Activated CD8-positive, alpha-beta memory T cell treated with anti-CD3 and anti-CD28 coated beads, Interleukin-2, amount 10 ng/mL, durations not matched to agents 7 days and 5 days (primary cell): ENCODE data around the gene LCN6. TPM values are rescaled to one million over a fixed set of nuclear protein-coding genes. Genes with fewer than 3 reads are reported as not detected.
A peak's percentile ranks its signal among the peaks of the same experiment; 100 is the strongest.

ENCODE experiments used
- ATAC-seq: fragments of 150-1000 bp; cut with Tn5 transposase; one replicate; pipeline ENCODE4 v1.10.0; 2021; ENCODE audit warnings: moderate library complexity
- CTCF ChIA-PET: fragments of 350-600 bp; sonication (Branson Sonifier 250); formaldehyde crosslinking; loops from one replicate; lab custom pipeline; 2021; ENCODE audit warnings: antibody characterized with exemption; lab: Charles Lee
- DNase-seq: peaks from one replicate; pipeline ENCODE4 v3.0.0-alpha.2; 2020
- H3K27ac Mint-ChIP-seq: one replicate; pipeline ENCODE4 v1.8.0; 2021; ENCODE audit warnings: mild to moderate bottlenecking, mixed read lengths
- H3K27me3 Mint-ChIP-seq: one replicate; pipeline ENCODE4 v1.8.0; 2021; ENCODE audit warnings: mixed read lengths
- H3K36me3 Mint-ChIP-seq: one replicate; pipeline ENCODE4 v1.8.0; 2021; ENCODE audit warnings: mild to moderate bottlenecking, mixed read lengths
- H3K4me1 Mint-ChIP-seq: one replicate; pipeline ENCODE4 v1.8.0; 2021; ENCODE audit warnings: mixed read lengths
- H3K4me3 Mint-ChIP-seq: one replicate; pipeline ENCODE4 v1.8.0; 2021; ENCODE audit warnings: mild to moderate bottlenecking, moderate library complexity, mixed read lengths
- H3K9me3 Mint-ChIP-seq: one replicate; pipeline ENCODE4 v1.8.0; 2022; ENCODE audit warnings: low read depth, mixed read lengths
- total RNA-seq, 2 experiments: library from RNA; stranded (reverse); gene quantifications; one replicate each; pipeline ENCODE4 v1.2.3, GENCODE V29; 2021

Gene LCN6
- total RNA-seq, 2 experiments from 2014 or later, result not detected

DNA sequence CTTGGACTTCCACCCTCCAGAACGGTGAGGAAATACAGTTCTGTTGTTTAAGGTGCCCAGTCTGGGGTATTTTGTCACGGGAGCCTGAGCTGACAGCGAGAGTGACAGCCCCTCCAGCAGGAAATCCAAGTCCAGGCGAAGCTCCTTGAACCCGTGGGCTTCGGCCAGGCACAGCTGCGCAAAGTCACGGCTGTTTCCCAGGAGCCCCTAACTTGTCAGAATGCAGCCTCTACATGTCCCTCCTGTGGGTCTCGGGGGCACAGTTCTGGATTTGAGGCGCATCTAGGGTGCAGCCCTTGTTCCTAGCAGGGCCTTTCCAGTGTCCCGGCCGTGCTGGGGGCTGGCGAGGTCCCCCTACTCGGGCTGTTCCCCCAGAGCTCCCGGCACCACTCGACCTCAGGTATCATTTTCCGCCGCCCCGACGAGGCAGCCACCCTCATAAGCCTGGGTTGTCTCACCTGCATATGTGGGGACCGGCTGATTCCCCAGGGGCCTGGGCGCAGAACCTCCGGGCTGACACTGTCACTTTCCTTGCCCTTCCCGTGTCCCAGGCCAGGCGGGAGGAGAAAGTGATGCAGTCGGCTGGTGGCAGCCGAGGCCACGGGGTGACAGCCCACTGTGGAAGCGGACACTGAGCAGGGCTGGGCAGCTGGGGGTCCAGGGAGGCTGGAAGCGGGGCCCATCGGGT, 5.2 kb upstream of the LCN6 start:
- DNase-seq, result no peak
- Mint-ChIP-seq H3K4me1 (peaks cover 14% of the 10 kb centered on the region), H3K27ac (no peak overlapping the region), H3K36me3 (peaks cover 16% of the 10 kb centered on the region), H3K4me3 (no peak overlapping the region), H3K27me3 (peaks cover 16% of the 10 kb centered on the region), H3K9me3 (peaks cover 20% of the 10 kb centered on the region)
- CTCF ChIA-PET, result no interaction called here
- no peak for ATAC-seq

DNA sequence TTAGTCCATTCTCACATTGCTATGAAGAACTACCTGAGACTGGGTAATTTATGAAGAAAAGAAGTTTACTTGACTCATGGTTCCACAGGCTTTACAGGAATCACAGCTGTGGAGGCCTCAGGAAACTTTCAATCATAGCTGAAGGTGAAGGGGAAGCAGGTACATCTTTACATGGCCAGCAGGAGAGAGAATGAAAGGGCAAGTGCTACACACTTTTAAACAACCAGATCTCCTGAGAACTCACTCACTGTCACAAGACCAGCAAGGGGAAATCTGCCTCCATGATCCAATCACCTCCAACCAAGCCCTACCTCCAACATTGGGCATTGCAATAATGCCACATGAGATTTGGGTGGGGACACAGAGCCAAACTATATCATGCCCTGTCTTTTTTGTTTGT, 3.5 kb upstream of the LCN6 start:
- H3K9me3 Mint-ChIP-seq, result peaks cover 20% of the 10 kb centered on the region
- CTCF ChIA-PET, result no interaction called here
- ATAC-seq (no peak), DNase-seq (no peak)
- H3K4me3 Mint-ChIP-seq, result no peak overlapping the region
- H3K4me1 Mint-ChIP-seq, result peaks cover 14% of the 10 kb centered on the region
- peaks cover 16% of the 10 kb centered on the region for H3K36me3 Mint-ChIP-seq
- H3K27ac Mint-ChIP-seq, result no peak overlapping the region
- peaks cover 23% of the 10 kb centered on the region for H3K27me3 Mint-ChIP-seq

DNA sequence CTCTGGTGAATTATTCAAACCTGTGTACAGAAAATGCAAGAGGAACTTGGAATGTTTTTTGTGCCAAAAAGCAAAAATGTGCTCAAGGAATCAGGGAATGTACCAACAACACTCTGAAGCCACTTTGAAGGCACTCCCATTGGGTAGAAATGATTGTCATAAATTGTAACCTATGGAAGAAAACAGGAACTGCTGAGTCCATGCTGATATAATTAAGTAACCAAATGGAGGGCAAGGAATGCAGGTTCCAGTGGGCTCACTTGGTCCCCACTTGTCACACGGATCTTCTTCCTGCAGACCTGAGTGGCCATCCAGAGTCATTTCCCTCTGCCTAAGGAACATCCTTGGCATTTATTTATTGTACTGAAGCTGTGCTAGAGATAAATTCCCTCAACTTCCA, 2.9 kb upstream of the LCN6 start:
- Mint-ChIP-seq H3K4me1 (peaks cover 14% of the 10 kb centered on the region), H3K4me3 (no peak overlapping the region), H3K9me3 (peaks cover 20% of the 10 kb centered on the region), H3K36me3 (peaks cover 16% of the 10 kb centered on the region), H3K27me3 (peaks cover 23% of the 10 kb centered on the region), H3K27ac (no peak overlapping the region)
- CTCF ChIA-PET, result interaction anchor here (1.2 to 1.5 kb wide), 2 partner anchors 10 to 249 kb away, joined by 3 to 4 read pairs; no protein-coding TSS in a partner anchor
- ATAC-seq, result no peak
- no peak for DNase-seq

- Mint-ChIP-seq H3K36me3 (peaks cover 14% of the 10 kb centered on the region), H3K9me3 (peaks cover 13% of the 10 kb centered on the region), H3K27ac (no peak overlapping the region), H3K4me1 (peaks cover 14% of the 10 kb centered on the region), H3K4me3 (no peak overlapping the region), H3K27me3 (peaks cover 23% of the 10 kb centered on the region)
- peak; percentile 90 for ATAC-seq
- DNase-seq, result no peak
- CTCF ChIA-PET, result interaction anchor here (1.2 to 1.5 kb wide), 4 partner anchors 9 to 250 kb away, joined by 3 to 5 read pairs (median 4); no protein-coding TSS in a partner anchor
Measured at GRCh38 chr9:136750526-136750925, 2.2 kb upstream of the LCN6 start.

DNA sequence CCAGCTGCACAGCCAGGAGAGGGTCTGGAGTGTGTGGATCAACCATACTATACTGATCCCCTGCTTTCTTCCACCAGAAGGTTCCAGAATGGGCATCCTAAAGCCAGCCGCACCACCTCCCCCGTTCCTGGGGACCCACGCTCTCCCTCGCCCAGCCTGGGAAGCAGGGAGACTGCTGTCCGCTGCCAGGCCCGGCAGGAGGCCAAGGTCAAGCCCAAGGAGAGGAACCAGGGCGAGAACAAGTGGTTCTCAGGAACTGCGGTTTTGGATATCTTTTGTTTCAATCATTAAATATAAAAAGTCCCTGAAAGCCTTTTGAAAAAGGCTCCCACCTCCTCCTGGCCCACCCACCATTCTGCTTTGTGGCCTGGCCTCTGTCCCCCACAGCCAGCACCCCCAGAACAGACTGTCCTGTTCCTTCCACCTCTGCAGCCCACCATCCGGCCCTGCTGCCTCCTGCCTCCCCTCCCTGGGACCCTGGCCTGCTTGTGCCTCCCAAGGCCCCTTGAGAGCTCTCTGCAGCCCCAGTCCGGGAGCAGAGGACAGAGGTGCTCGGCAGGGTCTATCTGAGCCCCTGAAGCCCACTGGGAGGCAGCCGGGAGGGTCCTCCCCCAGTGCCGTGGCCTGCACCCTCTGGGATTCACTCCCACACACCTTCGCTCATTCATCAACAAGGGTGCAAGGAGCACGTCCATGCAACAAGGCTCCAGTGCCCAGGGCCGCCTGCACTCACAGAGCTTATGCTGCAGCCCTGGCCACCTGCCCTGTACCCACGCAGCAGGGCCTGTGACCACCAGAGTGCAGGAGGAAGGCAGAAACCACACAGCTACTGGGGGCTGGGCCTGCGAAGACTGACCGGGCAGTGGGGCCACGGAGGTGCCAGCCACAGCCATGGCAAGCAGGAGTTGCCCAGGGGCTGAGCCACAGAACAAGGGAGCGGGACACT, 614 bp upstream of the LCN6 start:
- no peak for ATAC-seq
- Mint-ChIP-seq H3K36me3 (peaks cover 13% of the 10 kb centered on the region), H3K4me1 (peaks cover 14% of the 10 kb centered on the region), H3K27me3 (peaks cover 23% of the 10 kb centered on the region), H3K9me3 (peaks cover 12% of the 10 kb centered on the region), H3K4me3 (no peak overlapping the region), H3K27ac (no peak overlapping the region)
- no peak for DNase-seq
- CTCF ChIA-PET, result interaction anchor here (1.0 to 1.3 kb wide), 2 partner anchors 9 to 17 kb away, joined by 3 to 4 read pairs; partner anchors contain the start of gene LCN8

DNA sequence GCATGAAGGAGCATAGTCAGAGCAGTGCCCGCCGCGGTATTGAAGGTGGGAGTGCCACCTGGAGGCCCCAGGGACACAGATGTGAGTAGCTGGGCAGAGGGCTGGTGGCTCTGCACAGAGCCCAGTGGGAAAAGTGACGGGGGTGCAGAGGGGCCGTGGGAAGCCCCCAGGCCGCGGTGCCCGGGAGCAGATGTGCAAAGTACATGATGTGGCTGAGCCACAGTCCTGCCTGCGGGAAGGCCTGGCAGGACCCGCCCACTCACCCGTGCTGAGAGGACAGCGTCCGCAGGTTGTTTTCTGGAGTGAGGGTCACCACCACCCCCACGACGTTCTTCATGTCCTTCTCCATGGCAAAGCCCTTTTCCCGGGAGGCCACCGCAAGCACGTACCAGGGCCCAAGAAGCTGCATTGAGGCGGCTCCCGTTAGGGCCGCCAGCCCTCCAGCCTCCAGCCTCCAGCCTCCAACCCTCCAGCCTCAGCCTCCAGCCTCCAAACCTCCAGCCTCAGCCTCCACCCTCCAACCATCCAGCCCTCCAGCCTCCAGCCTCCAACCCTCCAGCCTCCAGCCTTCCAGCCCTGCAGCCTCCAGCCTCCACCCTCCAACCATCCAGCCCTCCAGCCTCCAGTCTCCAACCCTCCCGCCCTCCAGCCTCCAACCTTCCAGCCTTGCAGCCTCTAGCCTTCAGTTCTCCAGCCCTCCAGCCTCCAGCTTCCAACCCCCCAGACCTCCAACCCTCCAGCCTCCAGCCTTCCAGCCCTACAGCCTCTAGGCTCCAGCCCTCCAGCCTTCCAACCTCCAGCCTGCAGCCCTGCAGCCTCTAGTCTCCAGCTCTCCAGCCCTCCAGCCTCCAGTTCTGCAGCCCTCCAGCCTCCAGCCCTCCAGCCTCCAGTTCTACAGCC, 914 bp downstream of the LCN6 start:
- CTCF ChIA-PET, result no interaction called here
- H3K36me3 Mint-ChIP-seq, result peaks cover 10% of the 10 kb centered on the region
- peaks cover 14% of the 10 kb centered on the region for H3K4me1 Mint-ChIP-seq
- peaks cover 7% of the 10 kb centered on the region for H3K9me3 Mint-ChIP-seq
- no peak for DNase-seq
- ATAC-seq, result no peak
- H3K4me3 Mint-ChIP-seq, result no peak overlapping the region
- no peak overlapping the region for H3K27ac Mint-ChIP-seq
- peaks cover 22% of the 10 kb centered on the region for H3K27me3 Mint-ChIP-seq

- H3K27ac Mint-ChIP-seq, result no peak overlapping the region
- H3K4me3 Mint-ChIP-seq, result no peak overlapping the region
- peaks cover 3% of the 10 kb centered on the region for H3K36me3 Mint-ChIP-seq
- peaks cover 17% of the 10 kb centered on the region for H3K4me1 Mint-ChIP-seq
- DNase-seq (no peak), ATAC-seq (no peak)
- CTCF ChIA-PET, result no interaction called here
- peaks cover 18% of the 10 kb centered on the region for H3K27me3 Mint-ChIP-seq
- H3K9me3 Mint-ChIP-seq, result peaks cover 1% of the 10 kb centered on the region
Measured at GRCh38 chr9:136746621-136747020, 1.7 kb downstream of the LCN6 start.

GRCh38 chr9:136746155-136746490, 2.2 kb downstream of the LCN6 start:
- Mint-ChIP-seq H3K9me3 (no peaks in the 10 kb centered on the region), H3K27ac (no peak overlapping the region), H3K4me1 (peaks cover 17% of the 10 kb centered on the region), H3K27me3 (peaks cover 20% of the 10 kb centered on the region), H3K36me3 (peaks cover 2% of the 10 kb centered on the region), H3K4me3 (no peak overlapping the region)
- CTCF ChIA-PET, result interaction anchor here (1.2 kb wide), 1 partner anchor 38 kb away, joined by 3 read pairs; no protein-coding TSS in a partner anchor
- DNase-seq (no peak), ATAC-seq (no peak)

- H3K27me3 Mint-ChIP-seq, result peaks cover 18% of the 10 kb centered on the region
- no peak for ATAC-seq
- CTCF ChIA-PET, result interaction anchor here (1.2 kb wide), 1 partner anchor 37 kb away, joined by 3 read pairs; no protein-coding TSS in a partner anchor
Measured at GRCh38 chr9:136745389-136746154, 2.8 kb downstream of the LCN6 start.

DNA sequence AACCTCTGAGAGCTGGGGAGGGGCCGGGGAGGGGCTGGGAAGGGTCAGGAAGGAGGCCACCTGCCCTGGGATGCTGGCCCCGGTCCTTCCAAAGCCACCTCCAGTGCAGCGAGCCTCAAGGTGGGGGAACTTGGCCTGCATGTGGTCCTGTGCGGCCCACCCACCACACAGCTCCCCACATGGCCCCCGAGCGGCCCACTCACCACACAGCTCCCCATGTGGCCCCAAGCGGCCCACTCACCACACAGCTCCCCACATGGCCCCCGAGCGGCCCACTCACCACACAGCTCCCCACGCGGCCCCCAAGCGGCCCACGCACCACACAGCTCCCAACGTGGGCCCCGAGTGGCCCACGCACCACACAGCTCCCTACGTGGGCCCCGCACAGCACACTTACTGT, 3.6 kb downstream of the LCN6 start:
- Mint-ChIP-seq H3K36me3 (no peaks in the 10 kb centered on the region), H3K9me3 (no peaks in the 10 kb centered on the region), H3K4me3 (no peak overlapping the region), H3K27ac (no peak overlapping the region), H3K27me3 (peaks cover 17% of the 10 kb centered on the region), H3K4me1 (peaks cover 6% of the 10 kb centered on the region)
- DNase-seq (no peak), ATAC-seq (no peak)
- CTCF ChIA-PET, result no interaction called here

More at GRCh38 chr9:136745389-136746154, 2.8 kb downstream of the LCN6 start:
- no peak overlapping the region for H3K4me3 Mint-ChIP-seq
- H3K9me3 Mint-ChIP-seq, result no peaks in the 10 kb centered on the region
- DNase-seq, result no peak
- H3K36me3 Mint-ChIP-seq, result no peaks in the 10 kb centered on the region
- peaks cover 12% of the 10 kb centered on the region for H3K4me1 Mint-ChIP-seq
- no peak overlapping the region for H3K27ac Mint-ChIP-seq

DNA sequence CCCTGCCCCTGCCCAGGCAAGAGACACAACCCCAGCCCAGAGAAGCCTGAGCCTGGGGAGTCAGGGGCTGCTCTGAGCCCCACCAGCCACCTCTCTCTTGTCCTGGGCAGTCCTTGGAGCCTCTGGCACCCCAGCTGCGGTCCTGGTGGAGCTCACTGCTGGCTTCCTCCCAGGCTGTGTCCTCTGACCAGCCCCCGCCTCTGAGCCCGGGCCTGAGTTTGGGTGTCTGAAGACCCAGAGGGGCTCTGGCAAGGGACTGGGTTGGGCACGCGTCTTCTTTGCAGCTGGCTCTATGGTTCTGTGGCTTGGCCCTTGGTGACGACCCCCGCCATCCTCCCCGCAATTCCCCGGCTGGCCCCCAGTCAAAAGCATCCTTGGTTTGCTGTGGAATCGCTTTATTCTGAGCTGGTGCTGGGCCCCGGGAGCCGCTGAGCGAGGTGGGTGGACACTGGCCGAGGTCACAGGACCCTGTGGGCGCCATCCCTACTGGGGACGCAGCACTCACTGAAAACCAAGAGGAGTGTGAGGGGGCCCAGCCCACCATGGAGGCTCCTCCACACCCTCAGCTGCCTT, 4.6 kb downstream of the LCN6 start:
- ATAC-seq, result no peak
- Mint-ChIP-seq H3K27ac (no peak overlapping the region), H3K36me3 (no peaks in the 10 kb centered on the region), H3K4me3 (no peak overlapping the region), H3K9me3 (no peaks in the 10 kb centered on the region), H3K27me3 (peaks cover 17% of the 10 kb centered on the region), H3K4me1 (peaks cover 4% of the 10 kb centered on the region)
- DNase-seq, result no peak
- CTCF ChIA-PET, result interaction anchor here (0.8 kb wide), 1 partner anchor 10 kb away, joined by 3 read pairs; no protein-coding TSS in a partner anchor
